Measurements from ENCODE around the gene CPSF2. TPM values are rescaled to one million over a fixed set of nuclear protein-coding genes. Genes with fewer than 3 reads are reported as not detected.
"Not testable (repeated sequence)": the region's sequence is repeated elsewhere in the genome, so short reads cannot be mapped to it uniquely, and the experiment has no call there.

CPSF2 gene
- total RNA-seq, 1 donor from 2014 or later, result 85.3 TPM

- intact Hi-C loops (cut with micrococcal nuclease), result no loop called here
These were observed 31.8 kb downstream of the CPSF2 start for GRCh38 chr14:92153581-92153980.

GRCh38 chr14:92154283-92154942 lies 32.6 kb downstream of the CPSF2 start:
- intact Hi-C loops (cut with micrococcal nuclease), result no loop called here

GRCh38 chr14:92160619-92161018 lies 38.9 kb downstream of the CPSF2 start:
- intact Hi-C loops (cut with micrococcal nuclease), result no loop called here

GRCh38 chr14:92161521-92161920 lies 39.8 kb downstream of the CPSF2 start:
- intact Hi-C loops (cut with micrococcal nuclease), result no loop called here

GRCh38 chr14:92164958-92165357 lies 43.2 kb downstream of the CPSF2 start:
- intact Hi-C loops (cut with micrococcal nuclease), result no loop called here

GRCh38 chr14:92173668-92174067 lies 51.9 kb downstream of the CPSF2 start:
- intact Hi-C loops (cut with micrococcal nuclease), result no loop called here

- intact Hi-C loops (cut with micrococcal nuclease), result no loop called here
These were observed 54.0 kb downstream of the CPSF2 start for GRCh38 chr14:92175811-92176210.

- intact Hi-C loops (cut with micrococcal nuclease), result no loop called here
These were observed 54.7 kb downstream of the CPSF2 start for GRCh38 chr14:92176476-92176875.

- intact Hi-C loops (cut with micrococcal nuclease), result not testable (repeated sequence)
These were observed 57.4 kb downstream of the CPSF2 start for GRCh38 chr14:92179178-92179577.

- intact Hi-C loops (cut with micrococcal nuclease), result no loop called here
These were observed 63.8 kb downstream of the CPSF2 start for GRCh38 chr14:92185559-92185958.

GRCh38 chr14:92187616-92188015 lies 65.8 kb downstream of the CPSF2 start:
- intact Hi-C loops (cut with micrococcal nuclease), result not testable (repeated sequence)

GRCh38 chr14:92190768-92191167 lies 69.0 kb downstream of the CPSF2 start:
- intact Hi-C loops (cut with micrococcal nuclease), result no loop called here

- intact Hi-C loops (cut with micrococcal nuclease), result no loop called here
These were observed 77.0 kb downstream of the CPSF2 start for GRCh38 chr14:92198804-92199203.

GRCh38 chr14:92199763-92200162 lies 78.0 kb downstream of the CPSF2 start:
- intact Hi-C loops (cut with micrococcal nuclease), result no loop called here

- intact Hi-C loops (cut with micrococcal nuclease), result no loop called here
These were observed 81.3 kb downstream of the CPSF2 start for GRCh38 chr14:92203116-92203515.

- intact Hi-C loops (cut with micrococcal nuclease), result no loop called here
These were observed 83.0 kb downstream of the CPSF2 start for GRCh38 chr14:92204792-92205191.

GRCh38 chr14:92207012-92207927 lies 85.5 kb downstream of the CPSF2 start:
- intact Hi-C loops (cut with micrococcal nuclease), result no loop called here

GRCh38 chr14:92207928-92208265 lies 86.1 kb downstream of the CPSF2 start:
- intact Hi-C loops (cut with micrococcal nuclease), result no loop called here

- intact Hi-C loops (cut with micrococcal nuclease), result no loop called here
These were observed 87.4 kb downstream of the CPSF2 start for GRCh38 chr14:92209141-92209540.

- intact Hi-C loops (cut with micrococcal nuclease), result not testable (repeated sequence)
These were observed 91.4 kb downstream of the CPSF2 start for GRCh38 chr14:92213125-92213524.

GRCh38 chr14:92215579-92215978 lies 93.8 kb downstream of the CPSF2 start:
- intact Hi-C loops (cut with micrococcal nuclease), result no loop called here

GRCh38 chr14:92217936-92218335 lies 96.2 kb downstream of the CPSF2 start:
- intact Hi-C loops (cut with micrococcal nuclease), result no loop called here

Measured in T-helper 2 cell treated with Interferon-gamma antibody and Interleukin-4, amounts not matched to agents 100 ng/mL and 5 ng/mL, for 36 hours (primary cell).